SK-N-SH (cell line): Measurements from ENCODE around the gene DLG1. TPM values are rescaled to one million over a fixed set of nuclear protein-coding genes. Genes with fewer than 3 reads are reported as not detected.
"Not testable (repeated sequence)": the region's sequence is repeated elsewhere in the genome, so short reads cannot be mapped to it uniquely, and the experiment has no call there.

Experiments
- CTCF ChIA-PET: fragments of 300-600, 350-600 bp; formaldehyde crosslinking; extraction: SDS; loops from one replicate; lab custom pipeline; 2021; lab: Yijun Ruan, JAX
- POLR2A ChIA-PET: fragments of 350-600 bp; sonication (Branson Sonifier 250); formaldehyde crosslinking; extraction: SDS; loops from one replicate; lab custom pipeline; 2020; ENCODE audit warnings: antibody characterized with exemption, inconsistent platforms; lab: Yijun Ruan, JAX
- DNase-seq: peaks from one replicate; pipeline ENCODE4 v3.0.0; 2012
- H2AFZ ChIP-seq: fragments of 200-600 bp; sonication (generic); 2 replicates; pipeline ENCODE4 v1.8.1; 2016; ENCODE audit warnings: antibody characterized with exemption, mild to moderate bottlenecking, low read depth
- H3F3A ChIP-seq: fragments of 200-600 bp; sonication (generic); replicated peaks from 2 replicates; pipeline ENCODE3; 2016; ENCODE audit warnings: antibody characterized with exemption, mild to moderate bottlenecking; ENCODE audit not compliant: insufficient read depth
- H3K27ac ChIP-seq, 2 experiments: fragments of 200-500 bp in 1 of 2; fragments of 200-600 bp in 1 of 2; sonication (Bioruptor generic) in 1 of 2; sonication (generic), shearing (Covaris generic) in 1 of 2; 2 replicates each; pipeline versions ENCODE4 v1.5.1 to v1.6.1; 2014 to 2016; ENCODE audit warnings: low read depth in 2 of 2, inconsistent platforms in 1 of 2, low read length in 1 of 2, mild to moderate bottlenecking in 1 of 2, mixed read lengths in 1 of 2
- H3K27me3 ChIP-seq: fragments of 200-600 bp; sonication (generic), shearing (Covaris generic); 2 replicates; pipeline ENCODE4 v1.6.1; 2016; ENCODE audit warnings: mixed run types; ENCODE audit not compliant: insufficient read depth
- H3K36me3 ChIP-seq, 2 experiments: fragments of 200-500 bp in 1 of 2; fragments of 200-600 bp in 1 of 2; sonication (Bioruptor generic) in 1 of 2; sonication (generic) in 1 of 2; replicated peaks in 1 of 2; 2 replicates each; pipeline versions ENCODE3 to v1.5.1; 2014 to 2016; ENCODE audit warnings: low read length in 1 of 2, mild to moderate bottlenecking in 1 of 2; ENCODE audit not compliant: insufficient read depth in 2 of 2, control insufficient read depth in 1 of 2
- H3K4me1 ChIP-seq, 2 experiments: fragments of 200-500 bp in 1 of 2; fragments of 200-600 bp in 1 of 2; sonication (Bioruptor generic) in 1 of 2; sonication (generic), shearing (Covaris generic) in 1 of 2; 2 replicates each; pipeline versions ENCODE4 v1.5.1 to v1.6.1; 2014 to 2016; ENCODE audit warnings: low read depth in 1 of 2, low read length in 1 of 2, mixed run types in 1 of 2; ENCODE audit not compliant: insufficient read depth in 2 of 2, control insufficient read depth in 1 of 2
- H3K4me2 ChIP-seq: fragments of 200-600 bp; sonication (generic), shearing (Covaris generic); 2 replicates; pipeline ENCODE4 v1.6.1; 2017; ENCODE audit warnings: mixed run types
- H3K4me3 ChIP-seq, 2 experiments: fragments of 200-500 bp in 1 of 2; fragments of 200-600 bp in 1 of 2; sonication (Bioruptor generic) in 1 of 2; sonication (generic), shearing (Covaris generic) in 1 of 2; 2 replicates each; pipeline versions ENCODE4 v1.5.1 to v1.8.1; 2014 to 2016; ENCODE audit warnings: low read depth in 2 of 2, inconsistent platforms in 1 of 2, low read length in 1 of 2, mild to moderate bottlenecking in 1 of 2, mixed read lengths in 1 of 2, moderate library complexity in 1 of 2
- H3K79me2 ChIP-seq: fragments of 200-600 bp; sonication (generic); 2 replicates; pipeline ENCODE4 v1.8.1; 2017; ENCODE audit warnings: mild to moderate bottlenecking; ENCODE audit not compliant: insufficient read depth
- H3K9ac ChIP-seq: fragments of 200-600 bp; sonication (generic); 2 replicates; pipeline ENCODE4 v1.6.1; 2017; ENCODE audit warnings: mixed run types
- H3K9me2 ChIP-seq: fragments of 200-600 bp; sonication (generic); 2 replicates; pipeline ENCODE4 v1.6.1; 2017; ENCODE audit warnings: mixed run types
- H3K9me3 ChIP-seq: fragments of 200-600 bp; sonication (generic); 2 replicates; pipeline ENCODE4 v1.6.1; 2017; ENCODE audit warnings: mixed run types, mild to moderate bottlenecking, moderate library complexity
- H4K20me1 ChIP-seq: fragments of 200-600 bp; sonication (generic); 2 replicates; pipeline ENCODE4 v1.6.1; 2017; ENCODE audit warnings: mild to moderate bottlenecking, mixed run types; ENCODE audit not compliant: insufficient read depth
- CTCF ChIP-seq: fragments of 200-600 bp; sonication (generic); IDR thresholded peaks from 2 replicates; pipeline ENCODE4 v1.6.1; 2017; ENCODE audit warnings: antibody characterized with exemption, mild to moderate bottlenecking, moderate library complexity
- FOXJ3 ChIP-seq: sonication (generic); formaldehyde crosslinking; IDR thresholded peaks from 2 replicates; pipeline ENCODE4 v1.5.1; 2020; ENCODE audit warnings: mild to moderate bottlenecking, missing genetic modification reagents
- FOXM1 ChIP-seq: IDR thresholded peaks from 2 replicates; pipeline ENCODE4 v1.4.0; 2012; ENCODE audit warnings: low read depth, mild to moderate bottlenecking
- GABPA ChIP-seq: IDR thresholded peaks from 2 replicates; pipeline ENCODE4 v1.4.0; 2012; ENCODE audit warnings: low read depth, mild to moderate bottlenecking
- MAX ChIP-seq: IDR thresholded peaks from 2 replicates; pipeline ENCODE4 v1.4.0; 2012; ENCODE audit warnings: low read depth
- MXI1 ChIP-seq: IDR thresholded peaks from 2 replicates; pipeline ENCODE4 v1.6.1; 2012; ENCODE audit warnings: mild to moderate bottlenecking, low read depth, low read length, improper control_type of control experiment
- RAD21 ChIP-seq: IDR thresholded peaks from 2 replicates; pipeline ENCODE4 v1.6.1; 2012; ENCODE audit warnings: mild to moderate bottlenecking, low read length
- RXRA ChIP-seq: IDR thresholded peaks from 2 replicates; pipeline ENCODE4 v1.4.0; 2012; ENCODE audit warnings: low read depth, mild to moderate bottlenecking, borderline replicate concordance
- SIN3A ChIP-seq: IDR thresholded peaks from 2 replicates; pipeline ENCODE4 v1.6.1; 2012; ENCODE audit warnings: low read depth, mild to moderate bottlenecking, low read length, moderate library complexity, borderline replicate concordance
- SMC3 ChIP-seq: IDR thresholded peaks from 2 replicates; pipeline ENCODE4 v1.6.1; 2012; ENCODE audit warnings: low read depth, low read length, improper control_type of control experiment
- TEAD4 ChIP-seq: IDR thresholded peaks from 2 replicates; pipeline ENCODE4 v1.4.0; 2012; ENCODE audit warnings: mild to moderate bottlenecking, borderline replicate concordance; ENCODE audit not compliant: insufficient read depth
- WGBS: methylation state at CpG from one replicate; pipeline ENCODE4 v1.1.6; 2017; ENCODE audit warnings: low lambda C conversion rate; 5-methylcytosine and 5-hydroxymethylcytosine counted together
- polyA plus RNA-seq, 3 experiments: library from polyadenylated mRNA; depleted of rRNA; stranded (reverse); fragments of >200 nt; gene quantifications; 2 replicates each; pipeline ENCODE4 v1.2.3, GENCODE V29; 2012

Gene DLG1
- polyA plus RNA-seq, 1 of the 3 experiments (the other 2 are of a cell fraction), result 16.5 TPM

GRCh38 chr3:197278933-197279332 is 19.5 kb downstream of the DLG1 start:
- H3K79me2 ChIP-seq, result peaks cover 74% of the 10 kb centered on the region
- H3K4me1 ChIP-seq, result no peaks in the 10 kb centered on the region
- H3K36me3 ChIP-seq, result peaks cover 43 to 73% of the 10 kb centered on the region in 2 experiments
- DNase-seq, result no peak
- no peak overlapping the region for H3K27ac ChIP-seq
- H3K9me2 ChIP-seq, result no peaks in the 10 kb centered on the region
- peaks cover 6% of the 10 kb centered on the region for H3F3A ChIP-seq
- ChIA-PET CTCF (no interaction called here), POLR2A (no interaction called here)
- H3K4me2 ChIP-seq, result no peak overlapping the region
- no peak overlapping the region for H3K9ac ChIP-seq
- no peak overlapping the region for H2AFZ ChIP-seq
- TF ChIP-seq RAD21 (no peak), MXI1 (no peak), RXRA (no peak), SIN3A (no peak), MAX (no peak), TEAD4 (no peak), FOXJ3 (no peak), FOXM1 (no peak), GABPA (no peak)
- peaks cover 4% of the 10 kb centered on the region; the same call in 1 of the 2 replicates for H4K20me1 ChIP-seq
- no peak overlapping the region for H3K4me3 ChIP-seq
- H3K9me3 ChIP-seq, result no peaks in the 10 kb centered on the region
- no peaks in the 10 kb centered on the region for H3K27me3 ChIP-seq

GRCh38 chr3:197276808-197277207 is 21.6 kb downstream of the DLG1 start:
- POLR2A ChIA-PET, H3K4me1 ChIP-seq, DNase-seq, H3K4me2 ChIP-seq, H3K4me3 ChIP-seq, H3K27me3 ChIP-seq, H4K20me1 ChIP-seq, H2AFZ ChIP-seq, H3K9ac ChIP-seq, H3K9me3 ChIP-seq, H3K27ac ChIP-seq, H3F3A ChIP-seq, H3K9me2 ChIP-seq: not testable (repeated sequence)
- peak; percentile 34; the same call in 1 of the 2 replicates for TF ChIP-seq RAD21
- TF ChIP-seq CTCF, result peak; percentile 38; the same call in 1 of the 2 replicates
- peak; percentile 18; the same call in 1 of the 2 replicates for TF ChIP-seq SMC3
- CTCF ChIA-PET, result interaction anchor here (1.3 to 1.7 kb wide), 2 partner anchors 9 to 233 kb away, joined by 3 to 4 read pairs; no protein-coding TSS in a partner anchor
- WGBS, result 94% methylated on average over 8 of the region's 8 CpGs
- Histone ChIP-seq H3K36me3 (peaks cover 33 to 66% of the 10 kb centered on the region in 2 experiments), H3K79me2 (peaks cover 81% of the 10 kb centered on the region)
